Measurements from ENCODE around the gene FDX2. TPM values are rescaled to one million over a fixed set of nuclear protein-coding genes. Genes with fewer than 3 reads are reported as not detected.

Gene FDX2
- total and polyA plus RNA-seq, 2 donors (not counting 1 experiment from before 2014, with no cell fraction given): 13.9 to 21.5 TPM

DNA sequence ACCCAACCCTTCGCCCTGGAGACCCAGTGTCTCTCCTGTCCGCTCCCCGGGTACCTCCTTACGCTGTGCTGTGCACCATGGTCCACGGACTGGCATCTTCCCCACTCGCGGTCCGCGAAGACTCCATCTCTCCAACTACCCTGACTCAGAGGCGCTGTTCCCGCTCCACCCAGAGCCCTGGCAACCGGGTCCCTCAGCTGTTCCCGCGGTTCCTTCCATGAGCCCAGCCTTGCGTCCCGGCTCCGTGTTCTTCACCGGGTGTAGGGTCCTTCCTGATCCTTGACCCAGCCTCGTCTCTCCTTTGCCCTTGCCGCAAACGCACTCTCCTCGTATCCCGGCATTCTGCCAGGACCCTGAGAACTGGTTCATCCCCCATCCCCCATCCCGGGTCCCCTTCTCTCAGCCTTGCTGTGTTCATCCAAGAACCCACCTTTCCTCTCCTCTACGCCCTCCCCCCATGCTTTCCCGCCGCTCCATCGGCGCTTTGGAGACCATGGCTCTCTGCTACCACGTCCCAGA is 25.4 kb downstream of the FDX2 start:
- no peak for ATAC-seq (ENCODE audit: low read depth)
- peak overlapping the region; percentile 65 for H3K27ac Mint-ChIP-seq
- Histone ChIP-seq H3K4me1 (ENCODE audit: control insufficient read depth in 2 of 2, insufficient read depth in 2 of 2, low read length in 2 of 2) (peaks cover 92 to 95% of the 10 kb centered on the region in 2 donors), H3K4me3 (ENCODE audit: control extremely low read depth in 1 of 5, extremely low read depth in 1 of 5, insufficient read depth in 1 of 5, low read depth in 2 of 5, low read length in 4 of 5) (peak overlapping the region in 4 of 5 experiments; percentile 38 to 63 (median 46)), H3K9ac (ENCODE audit: low read length) (peak overlapping the region; percentile 64), H3K79me2 (ENCODE audit: control insufficient read depth, insufficient read depth, low read length) (no peaks in the 10 kb centered on the region), H2AFZ (ENCODE audit: insufficient read depth, low read depth, low read length, poor library complexity, severe bottlenecking) (peak overlapping the region; percentile 66), H3K9me3 (ENCODE audit: control extremely low read depth in 1 of 3, control insufficient read depth in 2 of 3, insufficient read depth in 1 of 3, low read length in 2 of 3) (peaks cover 0 to 69% (median 0%) of the 10 kb centered on the region in 3 donors), H3K27me3 (replicated peaks in 1 of 4; ENCODE audit: control extremely low read depth in 1 of 4, control insufficient read depth in 3 of 4, insufficient read depth in 4 of 4, low read length in 3 of 4) (peaks cover 0 to 86% (median 60%) of the 10 kb centered on the region in 4 experiments), H3K4me2 (replicated peaks; ENCODE audit: low read depth, low read length, poor library complexity, severe bottlenecking) (peak overlapping the region; percentile 96), H3K27ac (ENCODE audit: low read length in 2 of 2) (no peak overlapping the region), H3K36me3 (replicated peaks in 1 of 2; ENCODE audit: control extremely low read depth in 1 of 2, control insufficient read depth in 1 of 2, extremely low read depth in 1 of 2, insufficient read depth in 2 of 2, low read length in 1 of 2) (peaks cover 1 to 8% of the 10 kb centered on the region in 2 experiments), H4K20me1 (ENCODE audit: control insufficient read depth, insufficient read depth, low read length, poor library complexity, severe bottlenecking) (peaks cover 29% of the 10 kb centered on the region)
- H3K9me3 Mint-ChIP-seq (ENCODE audit: insufficient read depth): no peaks in the 10 kb centered on the region
- TF ChIP-seq EZH2 (IDR thresholded peaks at IDR 0.05; ENCODE audit: borderline replicate concordance, insufficient read depth, low read depth, low read length, poor library complexity, severe bottlenecking): peak; percentile 31
- TF ChIP-seq, protein P1, sequence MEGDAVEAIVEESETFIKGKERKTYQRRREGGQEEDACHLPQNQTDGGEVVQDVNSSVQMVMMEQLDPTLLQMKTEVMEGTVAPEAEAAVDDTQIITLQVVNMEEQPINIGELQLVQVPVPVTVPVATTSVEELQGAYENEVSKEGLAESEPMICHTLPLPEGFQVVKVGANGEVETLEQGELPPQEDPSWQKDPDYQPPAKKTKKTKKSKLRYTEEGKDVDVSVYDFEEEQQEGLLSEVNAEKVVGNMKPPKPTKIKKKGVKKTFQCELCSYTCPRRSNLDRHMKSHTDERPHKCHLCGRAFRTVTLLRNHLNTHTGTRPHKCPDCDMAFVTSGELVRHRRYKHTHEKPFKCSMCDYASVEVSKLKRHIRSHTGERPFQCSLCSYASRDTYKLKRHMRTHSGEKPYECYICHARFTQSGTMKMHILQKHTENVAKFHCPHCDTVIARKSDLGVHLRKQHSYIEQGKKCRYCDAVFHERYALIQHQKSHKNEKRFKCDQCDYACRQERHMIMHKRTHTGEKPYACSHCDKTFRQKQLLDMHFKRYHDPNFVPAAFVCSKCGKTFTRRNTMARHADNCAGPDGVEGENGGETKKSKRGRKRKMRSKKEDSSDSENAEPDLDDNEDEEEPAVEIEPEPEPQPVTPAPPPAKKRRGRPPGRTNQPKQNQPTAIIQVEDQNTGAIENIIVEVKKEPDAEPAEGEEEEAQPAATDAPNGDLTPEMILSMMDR (IDR thresholded peaks at IDR 0.05): no peak
- CTCF ChIA-PET: interaction anchor here (1.2 to 8.5 kb wide), 5 partner anchors 19 to 122 kb away, joined by 3 to 116 read pairs (median 6); partner anchors contain the start of gene ICAM1
- WGBS (ENCODE audit: insufficient coverage): 2% methylated on average over 30 of the region's 30 CpGs
- peaks cover 79% of the 10 kb centered on the region for H3K4me1 Mint-ChIP-seq
- H3K27me3 Mint-ChIP-seq: peaks cover 41% of the 10 kb centered on the region
- intact Hi-C loops (cut with micrococcal nuclease): no loop called here
- POLR2A ChIA-PET: interaction anchor here (1.1 to 5.4 kb wide), 2 partner anchors 10 to 20 kb away, joined by 3 to 27 read pairs; partner anchors contain the start of gene ICAM1
- peak; percentile 60 for DNase-seq
- H3K4me3 Mint-ChIP-seq: peak overlapping the region; percentile 87

DNA sequence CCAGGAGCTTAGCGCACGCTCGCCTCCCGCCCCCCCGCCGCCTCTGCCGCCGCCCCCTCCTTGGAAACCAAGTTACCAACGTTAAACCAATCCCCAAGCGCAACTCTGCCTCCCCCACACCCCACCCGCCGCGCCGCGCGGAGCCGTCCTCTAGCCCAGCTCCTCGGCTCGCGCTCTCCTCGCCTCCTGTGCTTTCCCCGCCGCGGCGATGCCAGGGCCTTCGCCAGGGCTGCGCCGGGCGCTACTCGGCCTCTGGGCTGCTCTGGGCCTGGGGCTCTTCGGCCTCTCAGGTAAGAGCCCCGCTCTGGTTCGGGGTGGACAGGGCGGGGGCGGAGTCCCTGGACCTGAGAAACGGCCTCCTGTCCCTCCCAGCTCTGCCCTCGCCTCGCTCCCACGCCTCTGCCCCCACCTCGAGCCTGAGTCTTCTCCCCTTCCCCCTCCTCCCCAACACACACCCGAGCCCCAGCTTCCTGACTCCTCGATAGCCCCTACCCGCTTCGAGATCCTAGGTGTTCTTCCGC is 25.9 kb downstream of the FDX2 start, which contains the start of gene ICAM5:
TSS of gene ICAM5 (plus strand) at position 117 of the 521 bp plus-strand sequence. CDS start at position 209, 92 bp downstream.
- no peak within 1 kb of the TSS for H3K27ac ChIP-seq (ENCODE audit: low read length in 2 of 2)
- Mint-ChIP-seq H3K27me3 (peaks cover 40% of the 10 kb centered on the region), H3K4me3 (peak within 1 kb of the TSS; percentile 87), H3K9me3 (ENCODE audit: insufficient read depth) (no peaks in the 10 kb centered on the region), H3K27ac (peak within 1 kb of the TSS; percentile 65), H3K4me1 (peaks cover 74% of the 10 kb centered on the region)
- POLR2A ChIA-PET: interaction anchor here (0.6 to 5.4 kb wide), 5 partner anchors 10 to 57 kb away, joined by 3 to 27 read pairs (median 3); partner anchors contain the start of gene ICAM1
- H3K36me3 ChIP-seq (replicated peaks in 1 of 2; ENCODE audit: control extremely low read depth in 1 of 2, control insufficient read depth in 1 of 2, extremely low read depth in 1 of 2, insufficient read depth in 2 of 2, low read length in 1 of 2): peaks cover 2 to 13% of the 10 kb centered on the region in 2 experiments
- peaks cover 0 to 65% (median 0%) of the 10 kb centered on the region in 3 donors for H3K9me3 ChIP-seq (ENCODE audit: control extremely low read depth in 1 of 3, control insufficient read depth in 2 of 3, insufficient read depth in 1 of 3, low read length in 2 of 3)
- WGBS (ENCODE audit: insufficient coverage): 1% methylated on average over 37 of the region's 45 CpGs
- H4K20me1 ChIP-seq (ENCODE audit: control insufficient read depth, insufficient read depth, low read length, poor library complexity, severe bottlenecking): peaks cover 29% of the 10 kb centered on the region
- H3K4me2 ChIP-seq (replicated peaks; ENCODE audit: low read depth, low read length, poor library complexity, severe bottlenecking): peak within 1 kb of the TSS; percentile 96
- no peak for DNase-seq
- intact Hi-C loops (cut with micrococcal nuclease): no loop called here
- no peaks in the 10 kb centered on the region for H3K79me2 ChIP-seq (ENCODE audit: control insufficient read depth, insufficient read depth, low read length)
- ATAC-seq (ENCODE audit: low read depth): peak; percentile 8
- H3K27me3 ChIP-seq (replicated peaks in 1 of 4; ENCODE audit: control extremely low read depth in 1 of 4, control insufficient read depth in 3 of 4, insufficient read depth in 4 of 4, low read length in 3 of 4): peaks cover 0 to 81% (median 57%) of the 10 kb centered on the region in 4 experiments
- peak within 1 kb of the TSS in 4 of 5 experiments; percentile 38 to 63 (median 46) for H3K4me3 ChIP-seq (ENCODE audit: control extremely low read depth in 1 of 5, extremely low read depth in 1 of 5, insufficient read depth in 1 of 5, low read depth in 2 of 5, low read length in 4 of 5)
- peak within 1 kb of the TSS; percentile 66 for H2AFZ ChIP-seq (ENCODE audit: insufficient read depth, low read depth, low read length, poor library complexity, severe bottlenecking)
- CTCF ChIA-PET: interaction anchor here (0.6 to 8.5 kb wide), 8 partner anchors 18 to 1148 kb away, joined by 3 to 116 read pairs (median 4); partner anchors contain the start of gene ICAM1
- TF ChIP-seq, protein P1 (IDR thresholded peaks at IDR 0.05): no peak
- TF ChIP-seq EZH2 (IDR thresholded peaks at IDR 0.05; ENCODE audit: borderline replicate concordance, insufficient read depth, low read depth, low read length, poor library complexity, severe bottlenecking): no peak
- H3K4me1 ChIP-seq (ENCODE audit: control insufficient read depth in 2 of 2, insufficient read depth in 2 of 2, low read length in 2 of 2): peaks cover 87 to 90% of the 10 kb centered on the region in 2 donors
- H3K9ac ChIP-seq (ENCODE audit: low read length): peak within 1 kb of the TSS; percentile 64

All from B cell (primary cell).